Transverse colon (tissue), 4 donors: ENCODE measurements around the gene CHMP4B.

ENCODE experiments used
- EP300 ChIP-seq: sonication (generic); formaldehyde crosslinking; IDR thresholded peaks from one replicate; pipeline ENCODE4 v1.6.1; 2017; ENCODE audit warnings: antibody characterized with exemption, low read depth
- POLR2A ChIP-seq: fragments of 450-650 bp; IDR thresholded peaks from one replicate; pipeline ENCODE4 v1.6.1; 2016; ENCODE audit warnings: antibody characterized with exemption, mild to moderate bottlenecking, moderate library complexity
- POLR2AphosphoS5 ChIP-seq, 3 donors: sonication (generic); formaldehyde crosslinking; IDR thresholded peaks; one replicate each; pipeline ENCODE4 v1.6.1; 2016; ENCODE audit warnings: antibody characterized with exemption in 3 of 3
- TF ChIP-seq, protein P1 (sequence below), 5 experiments: fragments of 200-600 bp in 3 of 5; fragments of 450-650 bp in 2 of 5; sonication (generic) in 3 of 5; IDR thresholded peaks; 1 replicate in 2 of 5; 2 replicates in 3 of 5; pipeline ENCODE4 v1.5.1; 2016 to 2017; ENCODE audit warnings: antibody characterized with exemption in 5 of 5, inconsistent platforms in 3 of 5, mild to moderate bottlenecking in 2 of 5, moderate library complexity in 1 of 5

DNA sequence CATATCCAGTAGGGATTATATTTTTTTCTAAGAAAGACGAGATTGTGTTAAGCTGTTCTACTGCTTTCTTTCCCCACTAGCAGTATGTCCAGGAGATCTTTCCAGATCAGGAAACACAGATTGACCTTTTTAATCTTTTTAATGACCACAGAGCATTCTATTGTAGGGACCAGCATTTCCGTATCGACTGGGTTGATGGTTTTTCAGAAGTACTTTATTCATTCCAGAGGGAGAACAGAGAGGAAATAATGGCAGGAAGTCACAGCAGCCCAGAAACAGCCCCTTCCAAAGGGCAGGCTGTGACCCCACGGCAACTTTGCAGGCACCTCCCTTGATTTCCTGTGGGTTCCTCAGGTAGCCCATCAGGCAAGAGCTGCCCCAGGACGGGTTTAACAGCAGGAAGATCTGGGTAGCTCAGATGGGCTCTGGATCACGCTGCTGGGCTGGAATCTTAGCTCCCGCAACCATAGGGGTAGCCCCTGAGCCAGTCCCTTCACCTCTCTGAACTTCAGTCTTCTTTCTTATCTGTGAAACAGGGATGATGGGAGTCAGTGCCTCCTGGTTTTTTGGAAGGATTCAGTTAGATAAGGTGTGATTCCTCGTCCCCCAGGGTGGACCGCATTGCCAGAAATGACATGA, 23.8 kb upstream of the CHMP4B start:
- TF ChIP-seq, protein P1, sequence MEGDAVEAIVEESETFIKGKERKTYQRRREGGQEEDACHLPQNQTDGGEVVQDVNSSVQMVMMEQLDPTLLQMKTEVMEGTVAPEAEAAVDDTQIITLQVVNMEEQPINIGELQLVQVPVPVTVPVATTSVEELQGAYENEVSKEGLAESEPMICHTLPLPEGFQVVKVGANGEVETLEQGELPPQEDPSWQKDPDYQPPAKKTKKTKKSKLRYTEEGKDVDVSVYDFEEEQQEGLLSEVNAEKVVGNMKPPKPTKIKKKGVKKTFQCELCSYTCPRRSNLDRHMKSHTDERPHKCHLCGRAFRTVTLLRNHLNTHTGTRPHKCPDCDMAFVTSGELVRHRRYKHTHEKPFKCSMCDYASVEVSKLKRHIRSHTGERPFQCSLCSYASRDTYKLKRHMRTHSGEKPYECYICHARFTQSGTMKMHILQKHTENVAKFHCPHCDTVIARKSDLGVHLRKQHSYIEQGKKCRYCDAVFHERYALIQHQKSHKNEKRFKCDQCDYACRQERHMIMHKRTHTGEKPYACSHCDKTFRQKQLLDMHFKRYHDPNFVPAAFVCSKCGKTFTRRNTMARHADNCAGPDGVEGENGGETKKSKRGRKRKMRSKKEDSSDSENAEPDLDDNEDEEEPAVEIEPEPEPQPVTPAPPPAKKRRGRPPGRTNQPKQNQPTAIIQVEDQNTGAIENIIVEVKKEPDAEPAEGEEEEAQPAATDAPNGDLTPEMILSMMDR (IDR thresholded peaks at IDR 0.05) = no peak
- no peak for TF ChIP-seq POLR2A
- TF ChIP-seq POLR2AphosphoS5 (IDR thresholded peaks at IDR 0.05) = no peak
- no peak for TF ChIP-seq EP300
